Naive B cell (primary cell): ENCODE measurements around the gene RHBDD1. TPM values are rescaled to one million over a fixed set of nuclear protein-coding genes. Genes with fewer than 3 reads are reported as not detected.

Experiments
- ATAC-seq, 2 donors: fragments of 150-1000 bp; cut with Tn5 transposase; 2 replicates each; pipeline ENCODE4 v1.10.0; 2021; ENCODE audit warnings: low read depth in 2 of 2, mild to moderate bottlenecking in 2 of 2, moderate library complexity in 2 of 2
- DNase-seq: peaks from one replicate; pipeline ENCODE4 v3.0.0; 2022
- H3K27ac Mint-ChIP-seq, 6 donors: one replicate each; pipeline ENCODE4 v1.8.0; 2020 to 2022; ENCODE audit warnings: mild to moderate bottlenecking in 6 of 6, mixed read lengths in 6 of 6, moderate library complexity in 5 of 6, inconsistent platforms in 2 of 6
- H3K27me3 Mint-ChIP-seq, 3 donors: one replicate each; pipeline ENCODE4 v1.8.0; 2021 to 2022; ENCODE audit warnings: mixed read lengths in 3 of 3, mild to moderate bottlenecking in 1 of 3
- H3K36me3 Mint-ChIP-seq, 2 donors: one replicate each; pipeline ENCODE4 v1.8.0; 2020 to 2022; ENCODE audit warnings: mixed read lengths in 2 of 2, inconsistent platforms in 1 of 2, mild to moderate bottlenecking in 1 of 2
- H3K4me1 Mint-ChIP-seq, 3 donors: one replicate each; pipeline ENCODE4 v1.8.0; 2020 to 2022; ENCODE audit warnings: mixed read lengths in 3 of 3, inconsistent platforms in 1 of 3, mild to moderate bottlenecking in 1 of 3, moderate library complexity in 1 of 3
- H3K4me3 Mint-ChIP-seq, 8 donors: one replicate each; pipeline ENCODE4 v1.8.0; 2020 to 2022; ENCODE audit warnings: mild to moderate bottlenecking in 8 of 8, mixed read lengths in 8 of 8, moderate library complexity in 8 of 8, inconsistent platforms in 2 of 8
- H3K9me3 Mint-ChIP-seq, 7 donors: one replicate each; pipeline ENCODE4 v1.8.0; 2020 to 2022; ENCODE audit warnings: mixed read lengths in 7 of 7, mild to moderate bottlenecking in 5 of 7, inconsistent platforms in 2 of 7, moderate library complexity in 1 of 7
- polyA plus RNA-seq, 6 donors: library from polyadenylated mRNA; unstranded; fragments of 300-500 nt; fragmentation: Illumina TruSeq; gene quantifications; one replicate each; pipeline ENCODE4 v1.2.3, GENCODE V29; 2021; ENCODE audit warnings: low read depth in 6 of 6

RHBDD1 gene, protein sequence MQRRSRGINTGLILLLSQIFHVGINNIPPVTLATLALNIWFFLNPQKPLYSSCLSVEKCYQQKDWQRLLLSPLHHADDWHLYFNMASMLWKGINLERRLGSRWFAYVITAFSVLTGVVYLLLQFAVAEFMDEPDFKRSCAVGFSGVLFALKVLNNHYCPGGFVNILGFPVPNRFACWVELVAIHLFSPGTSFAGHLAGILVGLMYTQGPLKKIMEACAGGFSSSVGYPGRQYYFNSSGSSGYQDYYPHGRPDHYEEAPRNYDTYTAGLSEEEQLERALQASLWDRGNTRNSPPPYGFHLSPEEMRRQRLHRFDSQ
- polyA plus RNA-seq: 10 to 100 TPM; 30.6 to 63.5 (median 49.6) TPM

DNA sequence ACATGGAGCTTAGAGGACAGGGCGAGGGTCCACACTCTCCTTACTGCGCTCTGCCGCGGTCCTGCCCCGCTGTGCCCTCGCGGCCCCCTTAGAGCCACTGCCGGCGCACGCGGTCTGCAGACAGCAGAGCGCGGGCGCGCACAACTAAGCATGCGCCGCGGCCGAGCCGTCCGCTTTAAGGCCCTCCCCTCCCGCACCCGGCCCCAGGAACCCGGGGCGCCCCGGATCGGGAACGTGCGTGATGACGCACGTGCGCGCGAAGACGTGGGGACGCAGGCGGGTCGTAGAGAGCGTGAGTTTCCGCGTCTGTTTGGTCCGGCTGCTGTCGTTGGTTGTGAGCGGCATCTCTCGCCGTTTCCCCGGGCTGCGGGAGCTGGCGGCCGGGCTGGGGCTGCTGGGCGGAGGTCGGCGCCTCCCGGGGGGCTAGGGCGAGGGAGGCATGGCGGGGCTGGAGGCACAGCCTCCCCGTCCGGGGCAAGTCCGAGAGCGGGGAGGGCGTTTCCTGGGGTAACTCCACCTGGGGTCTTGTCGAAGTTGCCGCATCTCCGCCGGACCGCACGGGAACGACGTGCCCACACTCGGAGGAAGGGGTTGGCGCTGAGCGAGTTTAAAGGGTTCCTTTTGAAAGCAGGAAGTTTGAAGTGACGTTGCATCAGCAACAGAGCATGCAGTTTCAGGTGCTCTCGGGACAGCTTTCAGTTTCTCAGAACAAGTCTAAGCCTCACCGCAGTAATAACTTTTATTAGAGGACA, at the start of gene RHBDD1:
Gene RHBDD1 (plus strand): TSS at position 259 of the 752 bp plus-strand sequence. CDS start 28,640 bp downstream, outside the sequence.
- Mint-ChIP-seq H3K27ac (peak within 1 kb of the TSS; percentile 99 to 100 (median 100)), H3K4me1 (peaks cover 39 to 70% (median 40%) of the 10 kb centered on the region in 3 donors), H3K36me3 (peaks cover 0 to 8% of the 10 kb centered on the region in 2 donors), H3K9me3 (no peaks in the 10 kb centered on the region), H3K4me3 (peak within 1 kb of the TSS; percentile 86 to 99 (median 96)), H3K27me3 (no peaks in the 10 kb centered on the region)
- ATAC-seq (peak; percentile 81), DNase-seq (peak; percentile 95)

DNA sequence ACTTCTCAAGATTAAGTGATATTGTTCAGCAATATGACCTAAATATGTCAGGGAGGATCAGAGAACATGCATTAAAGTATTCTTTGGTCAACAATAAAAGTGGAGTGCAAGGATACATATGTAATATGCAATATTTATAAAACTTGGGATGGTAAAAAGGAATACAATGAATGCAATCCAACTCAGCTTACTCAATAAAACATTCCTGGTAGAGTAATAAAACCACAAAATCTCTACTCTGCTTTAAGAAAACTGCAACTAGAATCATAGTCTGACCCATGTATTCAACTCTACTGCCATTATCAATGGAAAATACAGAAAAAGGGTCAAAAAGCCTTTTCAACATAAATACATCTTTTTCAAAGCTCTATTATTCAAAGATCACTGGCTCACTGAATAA, 47.8 kb upstream of the RHBDD1 start:
- peaks cover 11 to 18% (median 17%) of the 10 kb centered on the region in 3 donors for H3K4me1 Mint-ChIP-seq
- ATAC-seq (no peak), DNase-seq (no peak)
- peak overlapping the region in 1 of 6 donors; percentile 10 for H3K27ac Mint-ChIP-seq
- peak overlapping the region in 1 of 8 donors; percentile 47 for H3K4me3 Mint-ChIP-seq
- no peaks in the 10 kb centered on the region for H3K27me3 Mint-ChIP-seq
- no peaks in the 10 kb centered on the region for H3K36me3 Mint-ChIP-seq
- no peaks in the 10 kb centered on the region for H3K9me3 Mint-ChIP-seq

DNA sequence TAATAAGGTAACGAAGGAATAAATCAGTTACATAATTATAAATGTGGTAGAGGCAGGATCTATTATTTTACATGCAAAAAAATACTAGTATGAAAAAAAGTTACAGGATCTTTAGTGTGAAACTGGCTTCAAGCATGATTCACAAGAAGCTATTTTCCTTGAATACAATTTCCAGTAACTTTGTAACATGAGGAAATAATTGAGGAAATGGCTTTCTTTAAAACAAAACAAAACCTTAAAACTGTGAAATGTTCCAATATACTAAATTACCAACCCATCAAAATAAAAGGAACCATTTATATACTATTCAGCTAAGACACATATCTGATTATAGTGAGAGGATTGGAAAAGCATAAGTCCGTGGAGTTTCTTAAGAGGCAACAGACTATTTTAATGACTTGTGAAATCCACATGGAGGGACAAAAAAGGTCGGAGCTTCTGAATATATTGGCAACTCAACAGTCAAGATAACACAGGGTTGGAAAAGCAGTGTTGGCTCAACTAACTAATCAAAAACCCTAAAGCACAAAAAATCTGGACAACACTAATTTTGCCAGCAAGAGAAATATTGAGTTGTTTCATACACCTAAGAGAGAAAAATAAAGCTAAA, 46.9 kb upstream of the RHBDD1 start:
- no peaks in the 10 kb centered on the region for H3K27me3 Mint-ChIP-seq
- no peak for ATAC-seq
- DNase-seq: no peak
- no peaks in the 10 kb centered on the region for H3K36me3 Mint-ChIP-seq
- H3K4me3 Mint-ChIP-seq: peak overlapping the region in 2 of 8 donors; percentile 91 to 97
- H3K4me1 Mint-ChIP-seq: peaks cover 12 to 21% (median 20%) of the 10 kb centered on the region in 3 donors
- no peaks in the 10 kb centered on the region for H3K9me3 Mint-ChIP-seq
- H3K27ac Mint-ChIP-seq: peak overlapping the region in 1 of 6 donors; percentile 59

DNA sequence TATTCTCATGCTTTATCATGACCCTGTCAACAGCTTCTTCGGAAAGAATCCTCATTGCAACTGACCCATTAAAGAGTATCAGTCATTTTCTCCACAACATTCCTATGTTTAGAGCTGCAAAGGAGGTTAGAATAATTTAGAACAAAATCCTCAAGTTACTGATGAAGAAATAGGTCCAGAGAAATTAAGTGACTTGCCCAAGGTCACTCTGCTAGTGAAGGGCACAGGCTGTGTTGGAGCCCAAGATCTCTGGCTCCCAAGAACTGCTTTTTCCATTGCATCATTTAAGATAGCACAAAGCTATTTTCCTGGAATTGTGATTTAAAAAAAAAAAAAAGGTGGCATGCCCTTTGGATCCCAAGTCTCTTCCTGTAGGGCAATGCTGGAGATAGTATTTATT, 45.8 kb upstream of the RHBDD1 start:
- no peaks in the 10 kb centered on the region for H3K27me3 Mint-ChIP-seq
- no peak for DNase-seq
- H3K4me3 Mint-ChIP-seq: peak overlapping the region in 7 of 8 donors; percentile 35 to 99 (median 91)
- no peaks in the 10 kb centered on the region for H3K9me3 Mint-ChIP-seq
- peaks cover 19 to 30% (median 29%) of the 10 kb centered on the region in 3 donors for H3K4me1 Mint-ChIP-seq
- no peaks in the 10 kb centered on the region for H3K36me3 Mint-ChIP-seq
- H3K27ac Mint-ChIP-seq: peak overlapping the region in 5 of 6 donors; percentile 38 to 99 (median 97)
- ATAC-seq: no peak

DNA sequence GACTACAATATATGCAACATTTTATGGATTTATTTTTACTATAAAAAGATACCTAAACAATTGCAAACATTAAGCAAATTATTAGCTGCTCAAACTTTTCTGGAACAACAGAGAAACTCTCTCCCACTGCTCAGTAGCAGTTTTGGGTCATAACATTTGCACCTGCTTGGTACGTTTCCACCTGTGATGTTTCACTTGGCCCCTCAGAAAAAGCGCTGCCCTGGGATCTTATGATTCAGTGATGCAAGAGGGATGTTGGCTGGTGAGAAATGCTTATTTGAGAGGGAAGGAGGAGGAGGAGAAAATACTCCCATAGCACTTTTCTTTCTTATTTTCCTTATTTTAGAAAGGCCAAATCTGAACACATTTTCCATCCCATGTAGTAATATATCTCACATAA, 45.4 kb upstream of the RHBDD1 start:
- Mint-ChIP-seq H3K27ac (peak overlapping the region; percentile 97 to 100 (median 99)), H3K36me3 (no peaks in the 10 kb centered on the region), H3K27me3 (no peaks in the 10 kb centered on the region), H3K4me1 (peaks cover 19 to 30% (median 29%) of the 10 kb centered on the region in 3 donors), H3K4me3 (peak overlapping the region; percentile 91 to 99 (median 96)), H3K9me3 (no peaks in the 10 kb centered on the region)
- ATAC-seq (no peak), DNase-seq (no peak)

DNA sequence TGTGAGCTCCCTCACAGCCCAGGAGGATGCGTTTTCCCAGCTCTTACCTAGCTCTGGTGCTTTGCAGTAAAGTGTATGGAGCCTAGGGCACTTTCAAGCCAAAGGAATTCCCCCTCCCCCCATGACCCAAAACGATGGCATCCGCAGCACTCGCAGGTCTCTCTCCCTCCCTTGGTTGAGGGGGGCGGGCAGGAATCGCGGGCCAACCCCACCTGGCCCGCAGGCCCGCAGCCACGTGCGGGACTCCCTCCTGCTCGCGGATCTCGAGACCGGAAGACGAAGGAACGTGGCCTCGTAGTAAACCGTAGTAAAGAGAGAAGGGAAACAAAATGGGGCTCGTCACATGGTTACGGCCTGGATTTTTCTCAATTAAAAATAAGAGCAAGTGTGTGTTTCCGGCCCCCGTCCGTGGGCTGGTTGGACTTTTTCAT, 44.8 kb upstream of the RHBDD1 start:
- DNase-seq: no peak
- peaks cover 19 to 33% (median 32%) of the 10 kb centered on the region in 3 donors for H3K4me1 Mint-ChIP-seq
- peak overlapping the region; percentile 97 to 100 (median 99) for H3K27ac Mint-ChIP-seq
- no peaks in the 10 kb centered on the region for H3K27me3 Mint-ChIP-seq
- peak overlapping the region; percentile 91 to 99 (median 96) for H3K4me3 Mint-ChIP-seq
- no peaks in the 10 kb centered on the region for H3K36me3 Mint-ChIP-seq
- no peaks in the 10 kb centered on the region for H3K9me3 Mint-ChIP-seq
- peak; percentile 67 to 69 for ATAC-seq

DNA sequence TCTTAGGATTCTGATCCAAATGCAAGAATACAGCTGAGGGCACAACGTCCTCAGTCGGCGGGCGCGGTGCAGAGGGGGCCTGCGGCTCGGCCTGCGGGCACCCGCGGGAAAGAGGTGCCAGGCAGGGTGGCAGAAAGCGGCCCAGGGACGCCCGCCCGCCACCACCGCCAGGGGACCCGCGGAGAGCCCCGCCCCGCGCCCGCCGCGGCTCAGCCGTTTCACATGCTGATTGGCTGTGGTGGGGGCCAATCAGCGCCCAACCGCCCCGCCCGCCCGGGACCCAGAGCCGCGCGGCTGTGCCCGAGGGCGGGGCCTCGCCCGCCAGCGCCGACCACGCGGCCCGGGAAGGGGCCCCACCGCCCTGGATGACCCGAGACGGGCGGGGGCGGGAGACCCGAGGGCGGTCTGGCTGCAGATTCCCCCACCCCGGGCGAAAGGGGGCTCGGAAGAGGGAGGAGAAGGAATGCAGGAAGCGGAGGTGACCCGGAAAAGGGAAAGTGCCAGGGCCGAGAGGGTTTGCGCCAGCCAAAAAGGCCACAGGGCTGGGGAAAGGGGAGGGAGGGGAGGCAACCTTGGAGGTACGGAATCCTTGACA, 44.3 kb upstream of the RHBDD1 start:
- H3K4me1 Mint-ChIP-seq: peaks cover 19 to 37% (median 37%) of the 10 kb centered on the region in 3 donors
- ATAC-seq: peak; percentile 93 to 94
- H3K9me3 Mint-ChIP-seq: no peaks in the 10 kb centered on the region
- peak overlapping the region; percentile 97 to 100 (median 99) for H3K27ac Mint-ChIP-seq
- H3K27me3 Mint-ChIP-seq: no peaks in the 10 kb centered on the region
- DNase-seq: peak; percentile 96
- H3K36me3 Mint-ChIP-seq: no peaks in the 10 kb centered on the region
- peak overlapping the region; percentile 91 to 99 (median 96) for H3K4me3 Mint-ChIP-seq

DNA sequence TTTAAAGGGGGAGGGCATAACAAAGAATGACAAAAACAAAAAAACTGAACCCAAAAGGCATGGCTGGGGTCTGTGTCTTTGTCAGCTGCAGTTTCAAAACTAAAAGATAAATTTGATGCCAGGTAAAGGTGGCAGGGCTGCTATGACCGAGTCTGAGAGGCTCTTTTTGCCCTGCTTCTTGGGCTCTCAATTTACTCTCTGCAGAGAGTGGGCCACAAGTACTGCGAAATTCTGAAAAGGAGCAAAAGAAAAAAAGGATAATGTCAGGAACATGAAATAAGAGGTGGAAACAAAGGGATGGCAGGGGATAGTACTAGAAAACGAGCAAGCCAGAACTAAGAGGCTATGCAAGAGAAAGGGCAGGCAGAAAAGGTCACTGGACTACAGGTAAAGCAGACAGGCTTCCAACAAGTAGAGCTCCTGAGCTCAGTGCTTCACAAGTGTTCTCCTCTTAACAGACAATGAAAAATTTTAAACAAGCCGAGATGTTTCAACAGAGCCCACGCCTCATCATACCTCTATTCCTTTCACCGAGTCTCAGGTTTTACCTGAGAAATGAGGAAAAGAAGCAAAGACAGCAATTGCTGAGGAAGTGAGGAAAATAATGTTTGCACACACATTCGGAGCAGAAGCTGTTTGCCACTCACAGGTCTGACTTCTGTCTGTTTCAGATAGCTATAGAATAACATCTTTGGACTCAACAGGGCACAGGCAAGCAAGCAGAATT, 43.5 kb upstream of the RHBDD1 start:
- Mint-ChIP-seq H3K27me3 (no peaks in the 10 kb centered on the region), H3K4me3 (peak overlapping the region; percentile 85 to 97 (median 92)), H3K36me3 (no peaks in the 10 kb centered on the region), H3K4me1 (peaks cover 26 to 44% (median 43%) of the 10 kb centered on the region in 3 donors), H3K9me3 (no peaks in the 10 kb centered on the region), H3K27ac (peak overlapping the region; percentile 80 to 99 (median 92))
- no peak for ATAC-seq
- no peak for DNase-seq

DNA sequence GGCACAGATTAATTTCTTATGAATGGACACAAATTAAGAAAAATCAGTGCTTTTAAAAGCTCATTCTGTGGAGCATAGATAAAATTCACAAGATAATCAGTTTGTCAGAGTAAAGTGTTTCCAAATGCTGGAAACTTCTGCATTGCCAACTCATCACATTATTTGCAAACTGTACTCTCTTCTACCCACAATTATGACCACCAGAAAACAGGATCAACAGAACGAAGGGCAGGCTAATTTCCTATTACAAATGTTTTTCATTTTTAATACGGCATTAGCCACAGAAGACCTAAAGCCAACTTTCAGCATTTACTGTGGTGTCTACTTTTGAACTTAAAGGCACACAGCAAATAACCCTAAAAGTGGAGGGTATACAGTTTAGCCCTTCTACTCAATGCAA, 42.2 kb upstream of the RHBDD1 start:
- no peak for DNase-seq
- no peak overlapping the region for H3K27ac Mint-ChIP-seq
- no peaks in the 10 kb centered on the region for H3K36me3 Mint-ChIP-seq
- no peaks in the 10 kb centered on the region for H3K9me3 Mint-ChIP-seq
- H3K4me3 Mint-ChIP-seq: peak overlapping the region in 1 of 8 donors; percentile 97
- no peak for ATAC-seq
- H3K4me1 Mint-ChIP-seq: peaks cover 29 to 50% (median 48%) of the 10 kb centered on the region in 3 donors
- no peaks in the 10 kb centered on the region for H3K27me3 Mint-ChIP-seq

DNA sequence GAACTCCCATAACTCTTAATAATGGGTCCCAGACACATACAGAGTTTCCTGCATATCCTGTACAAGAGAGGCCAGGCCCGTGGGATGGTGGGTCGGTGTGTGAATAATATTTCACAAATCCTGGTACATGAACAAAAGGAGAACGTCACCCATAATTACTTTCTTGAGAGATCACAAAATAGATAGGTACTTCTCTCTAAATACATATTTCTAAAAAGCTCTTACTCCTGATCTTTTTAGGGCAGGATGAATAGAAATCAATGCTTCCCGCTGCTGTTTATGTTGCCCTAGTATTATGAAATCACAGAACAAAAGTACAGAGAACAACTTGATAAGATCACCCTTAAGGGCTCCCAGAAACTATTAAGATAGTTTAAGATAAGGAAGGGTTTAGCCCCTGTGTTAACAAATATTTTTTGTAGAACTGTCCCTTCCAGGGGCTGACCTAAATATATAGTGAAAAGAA, 41.6 kb upstream of the RHBDD1 start:
- ATAC-seq (no peak), DNase-seq (no peak)
- H3K36me3 Mint-ChIP-seq: no peaks in the 10 kb centered on the region
- peak overlapping the region in 2 of 6 donors; percentile 12 to 44 for H3K27ac Mint-ChIP-seq
- H3K4me3 Mint-ChIP-seq: peak overlapping the region in 2 of 8 donors; percentile 63 to 97
- H3K4me1 Mint-ChIP-seq: peaks cover 29 to 49% (median 48%) of the 10 kb centered on the region in 3 donors
- H3K27me3 Mint-ChIP-seq: no peaks in the 10 kb centered on the region
- no peaks in the 10 kb centered on the region for H3K9me3 Mint-ChIP-seq

DNA sequence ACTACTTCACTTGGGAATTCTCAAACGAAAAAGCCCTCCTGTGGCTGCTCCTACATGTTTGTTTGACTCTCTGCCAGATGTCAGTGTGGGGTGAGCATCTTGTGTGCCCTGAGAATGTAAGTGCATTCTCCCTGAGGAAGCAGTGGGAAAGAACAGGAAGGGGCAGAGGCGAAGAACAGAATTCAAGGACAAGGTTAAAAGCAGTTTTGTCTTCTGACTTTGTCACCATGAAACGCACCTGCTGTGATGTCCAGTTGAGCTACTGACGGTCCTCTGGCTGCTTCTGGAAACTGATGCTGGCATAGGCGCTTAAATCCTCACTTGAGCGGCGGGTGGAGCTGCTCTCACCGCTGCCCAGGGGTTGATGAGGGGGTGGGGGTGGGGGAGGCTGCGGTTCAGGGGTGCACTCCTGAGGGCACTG, 41.1 kb upstream of the RHBDD1 start:
- H3K9me3 Mint-ChIP-seq: no peaks in the 10 kb centered on the region
- H3K4me1 Mint-ChIP-seq: peaks cover 29 to 48% (median 45%) of the 10 kb centered on the region in 3 donors
- H3K27me3 Mint-ChIP-seq: no peaks in the 10 kb centered on the region
- H3K27ac Mint-ChIP-seq: peak overlapping the region in 1 of 6 donors; percentile 44
- no peaks in the 10 kb centered on the region for H3K36me3 Mint-ChIP-seq
- ATAC-seq (no peak), DNase-seq (no peak)
- peak overlapping the region in 2 of 8 donors; percentile 45 to 97 for H3K4me3 Mint-ChIP-seq

DNA sequence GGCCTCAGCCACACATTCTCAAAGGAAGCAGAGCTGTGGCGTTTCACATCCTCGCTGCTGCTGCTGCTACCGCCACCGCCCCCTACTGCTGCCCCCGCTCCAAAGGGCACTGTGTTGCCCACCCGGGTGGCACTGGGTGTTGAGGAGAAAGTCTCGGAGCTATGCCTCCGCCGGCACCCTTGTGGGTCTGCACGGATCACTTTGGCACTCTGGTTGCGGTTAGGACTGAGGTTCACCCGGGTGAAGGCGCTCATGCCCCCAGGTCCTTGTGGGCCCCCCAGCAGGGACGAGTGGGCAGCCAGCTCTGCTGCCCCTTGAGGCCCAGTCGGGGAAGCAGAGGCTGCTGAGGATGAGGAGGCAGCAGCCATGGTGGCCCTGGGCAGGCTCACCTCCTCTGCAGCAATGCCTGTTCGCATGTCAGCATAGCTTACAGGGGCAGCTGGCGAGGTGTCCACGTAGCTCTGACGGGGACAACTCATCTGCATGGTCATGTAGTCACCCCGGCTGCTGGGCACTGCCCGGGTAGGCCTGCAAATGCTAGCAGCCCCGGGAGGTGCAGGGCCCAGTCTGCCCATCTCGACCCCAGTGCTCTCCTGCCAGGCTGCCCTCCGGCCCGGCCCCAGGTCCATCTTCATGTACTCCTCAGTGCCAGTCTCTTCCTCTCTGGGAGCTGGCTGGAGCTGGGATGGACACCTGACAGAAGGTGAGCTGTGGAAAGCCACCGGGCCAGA, 40.4 kb upstream of the RHBDD1 start:
- no peak for DNase-seq
- Mint-ChIP-seq H3K27ac (peak overlapping the region in 1 of 6 donors; percentile 47), H3K27me3 (no peaks in the 10 kb centered on the region), H3K4me1 (peaks cover 32 to 51% (median 50%) of the 10 kb centered on the region in 3 donors), H3K9me3 (no peaks in the 10 kb centered on the region), H3K36me3 (no peaks in the 10 kb centered on the region), H3K4me3 (peak overlapping the region in 2 of 8 donors; percentile 37 to 85)
- ATAC-seq: no peak
